Karpas-422 (cell line): Measurements from ENCODE around the gene CCDC92B. TPM values are rescaled to one million over a fixed set of nuclear protein-coding genes. Genes with fewer than 3 reads are reported as not detected.

Source experiments
- DNase-seq: peaks from one replicate; pipeline ENCODE4 v3.0.0-alpha.2; 2015
- H2AFZ ChIP-seq: fragments of 200-600 bp; sonication (generic); 2 replicates; pipeline ENCODE4 v1.6.1; 2014; ENCODE audit warnings: antibody characterized with exemption, low read length, mixed read lengths
- H3K27ac ChIP-seq: fragments of 200-600 bp; sonication (generic); 2 replicates; pipeline ENCODE4 v1.5.1; 2014; ENCODE audit warnings: mild to moderate bottlenecking, low read length, moderate library complexity
- H3K27me3 ChIP-seq: fragments of 200-600 bp; sonication (generic); 2 replicates; pipeline ENCODE4 v1.6.1; 2014; ENCODE audit warnings: low read length, mixed read lengths
- H3K36me3 ChIP-seq: fragments of 200-600 bp; sonication (generic); 2 replicates; pipeline ENCODE4 v1.6.1; 2014; ENCODE audit warnings: low read length, mixed read lengths; ENCODE audit not compliant: insufficient read depth
- H3K4me1 ChIP-seq: fragments of 200-600 bp; sonication (generic); 2 replicates; pipeline ENCODE4 v1.6.1; 2014; ENCODE audit warnings: mild to moderate bottlenecking, low read length, mixed read lengths
- H3K4me2 ChIP-seq: fragments of 200-600 bp; sonication (generic); 2 replicates; pipeline ENCODE4 v1.6.1; 2014; ENCODE audit warnings: low read length, low read depth, mild to moderate bottlenecking; ENCODE audit not compliant: poor library complexity, severe bottlenecking
- H3K4me3 ChIP-seq: fragments of 200-600 bp; sonication (generic); 2 replicates; pipeline ENCODE4 v1.5.1; 2014; ENCODE audit warnings: mild to moderate bottlenecking, antibody characterized with exemption, low read length, mixed read lengths
- H3K79me2 ChIP-seq: fragments of 200-600 bp; sonication (generic); 2 replicates; pipeline ENCODE4 v1.6.1; 2014; ENCODE audit warnings: mild to moderate bottlenecking, low read length, mixed read lengths
- H3K9ac ChIP-seq: fragments of 200-600 bp; sonication (generic); 2 replicates; pipeline ENCODE4 v1.6.0; 2014; ENCODE audit warnings: low read length
- H3K9me2 ChIP-seq: fragments of 200-600 bp; sonication (generic), shearing (Covaris generic); replicated peaks from 2 replicates; pipeline ENCODE4 v1.6.0; 2014; ENCODE audit warnings: mild to moderate bottlenecking, low read length, moderate library complexity; ENCODE audit not compliant: insufficient read depth
- H3K9me3 ChIP-seq: fragments of 300-700, 200-600 bp; sonication (generic); 2 replicates; pipeline ENCODE4 v1.6.1; 2014; ENCODE audit warnings: low read length, mixed read lengths
- H4K20me1 ChIP-seq: fragments of 200-600 bp; sonication (generic); 2 replicates; pipeline ENCODE4 v1.6.1; 2014; ENCODE audit warnings: mild to moderate bottlenecking, antibody characterized with exemption, low read length, low read depth; ENCODE audit not compliant: insufficient read depth
- total RNA-seq: library from RNA; depleted of rRNA; stranded (reverse); fragments of >200 nt; shearing (Covaris generic); gene quantifications from 2 replicates; pipeline ENCODE4 v1.2.3, GENCODE V29; 2014; ENCODE audit warnings: low replicate concordance; rRNA removed

CCDC92B gene
- total RNA-seq: not detected in 2 replicates

- no peak within 1 kb of the TSS for H3K4me3 ChIP-seq
- no peak for DNase-seq
- no peaks in the 10 kb centered on the region for H3K9me3 ChIP-seq
- H3K9me2 ChIP-seq: no peaks in the 10 kb centered on the region
- H3K9ac ChIP-seq: no peak within 1 kb of the TSS
- H3K36me3 ChIP-seq: no peaks in the 10 kb centered on the region
- no peaks in the 10 kb centered on the region for H3K79me2 ChIP-seq
- no peaks in the 10 kb centered on the region for H3K27me3 ChIP-seq
- no peak within 1 kb of the TSS for H3K27ac ChIP-seq
- no peak within 1 kb of the TSS for H3K4me2 ChIP-seq
- H3K4me1 ChIP-seq: no peaks in the 10 kb centered on the region
- H2AFZ ChIP-seq: no peak within 1 kb of the TSS
- H4K20me1 ChIP-seq: no peaks in the 10 kb centered on the region
Observed at GRCh38 chr17:2749058-2749783, at the start of gene CCDC92B. TSS of gene CCDC92B (minus strand) at chr17:2749652. CDS start at chr17:2735145, 14,507 bp downstream.

GRCh38 chr17:2798678-2799077 is 49.2 kb upstream of the CCDC92B start:
- Histone ChIP-seq H4K20me1 (no peaks in the 10 kb centered on the region), H3K9me3 (no peaks in the 10 kb centered on the region), H3K9ac (no peak overlapping the region), H3K27ac (no peak overlapping the region), H3K4me3 (no peak overlapping the region), H3K36me3 (no peaks in the 10 kb centered on the region), H3K27me3 (no peaks in the 10 kb centered on the region), H3K9me2 (no peaks in the 10 kb centered on the region), H3K79me2 (no peaks in the 10 kb centered on the region), H3K4me2 (no peak overlapping the region), H2AFZ (no peak overlapping the region), H3K4me1 (no peaks in the 10 kb centered on the region)
- DNase-seq: no peak

- Histone ChIP-seq H3K27me3 (no peaks in the 10 kb centered on the region), H2AFZ (no peak overlapping the region), H3K4me3 (no peak overlapping the region), H4K20me1 (no peaks in the 10 kb centered on the region), H3K9me3 (no peaks in the 10 kb centered on the region), H3K79me2 (no peaks in the 10 kb centered on the region), H3K4me2 (no peak overlapping the region), H3K36me3 (no peaks in the 10 kb centered on the region), H3K4me1 (no peaks in the 10 kb centered on the region), H3K27ac (no peak overlapping the region), H3K9me2 (no peaks in the 10 kb centered on the region), H3K9ac (no peak overlapping the region)
- no peak for DNase-seq
Observed at GRCh38 chr17:2798188-2798587, 48.7 kb upstream of the CCDC92B start.

- Histone ChIP-seq H3K36me3 (no peaks in the 10 kb centered on the region), H2AFZ (no peak overlapping the region), H3K79me2 (no peaks in the 10 kb centered on the region), H3K4me2 (no peak overlapping the region), H3K9me3 (no peaks in the 10 kb centered on the region), H3K27me3 (no peaks in the 10 kb centered on the region), H3K4me3 (no peak overlapping the region), H3K4me1 (no peaks in the 10 kb centered on the region), H3K9me2 (no peaks in the 10 kb centered on the region), H4K20me1 (no peaks in the 10 kb centered on the region), H3K9ac (no peak overlapping the region), H3K27ac (no peak overlapping the region)
- no peak for DNase-seq
Observed at GRCh38 chr17:2797637-2798036, 48.2 kb upstream of the CCDC92B start.

GRCh38 chr17:2797226-2797625 is 47.8 kb upstream of the CCDC92B start:
- H3K79me2 ChIP-seq: no peaks in the 10 kb centered on the region
- no peaks in the 10 kb centered on the region for H3K36me3 ChIP-seq
- no peaks in the 10 kb centered on the region for H3K9me3 ChIP-seq
- H3K4me1 ChIP-seq: no peaks in the 10 kb centered on the region
- H3K4me2 ChIP-seq: no peak overlapping the region
- no peak overlapping the region for H3K9ac ChIP-seq
- DNase-seq: no peak
- H2AFZ ChIP-seq: no peak overlapping the region
- no peak overlapping the region for H3K4me3 ChIP-seq
- no peaks in the 10 kb centered on the region for H3K27me3 ChIP-seq
- no peaks in the 10 kb centered on the region for H3K9me2 ChIP-seq
- no peaks in the 10 kb centered on the region for H4K20me1 ChIP-seq
- no peak overlapping the region for H3K27ac ChIP-seq

GRCh38 chr17:2796164-2797125 is 47.0 kb upstream of the CCDC92B start, which contains the start of gene RAP1GAP2:
TSS of gene RAP1GAP2 (plus strand) at chr17:2796438. CDS start at chr17:2796528, 90 bp downstream.
- H3K27me3 ChIP-seq: no peaks in the 10 kb centered on the region
- H3K4me3 ChIP-seq: no peak within 1 kb of the TSS
- H3K36me3 ChIP-seq: no peaks in the 10 kb centered on the region
- H3K4me1 ChIP-seq: no peaks in the 10 kb centered on the region
- H2AFZ ChIP-seq: no peak within 1 kb of the TSS
- H3K27ac ChIP-seq: no peak within 1 kb of the TSS
- H3K9me2 ChIP-seq: no peaks in the 10 kb centered on the region
- H4K20me1 ChIP-seq: no peaks in the 10 kb centered on the region
- no peaks in the 10 kb centered on the region for H3K79me2 ChIP-seq
- no peak within 1 kb of the TSS for H3K4me2 ChIP-seq
- H3K9me3 ChIP-seq: no peaks in the 10 kb centered on the region
- no peak for DNase-seq
- H3K9ac ChIP-seq: no peak within 1 kb of the TSS

- Histone ChIP-seq H3K4me1 (no peaks in the 10 kb centered on the region), H3K9me3 (no peaks in the 10 kb centered on the region), H3K27ac (no peak overlapping the region), H3K4me3 (no peak overlapping the region), H4K20me1 (no peaks in the 10 kb centered on the region), H2AFZ (no peak overlapping the region), H3K4me2 (no peak overlapping the region), H3K9me2 (no peaks in the 10 kb centered on the region), H3K36me3 (no peaks in the 10 kb centered on the region), H3K79me2 (no peaks in the 10 kb centered on the region), H3K9ac (no peak overlapping the region), H3K27me3 (no peaks in the 10 kb centered on the region)
- no peak for DNase-seq
Observed at GRCh38 chr17:2795441-2796163, 46.1 kb upstream of the CCDC92B start.
